ENCODE data around the gene HPCAL1. TPM values are rescaled to one million over a fixed set of nuclear protein-coding genes. Genes with fewer than 3 reads are reported as not detected.

Gene HPCAL1
- total and polyA plus RNA-seq, 10 of the 15 experiments (the other 5 are each of a cell fraction or from before 2014, with no cell fraction given), result 0.40 to 12.8 (median 7.9) TPM

DNA sequence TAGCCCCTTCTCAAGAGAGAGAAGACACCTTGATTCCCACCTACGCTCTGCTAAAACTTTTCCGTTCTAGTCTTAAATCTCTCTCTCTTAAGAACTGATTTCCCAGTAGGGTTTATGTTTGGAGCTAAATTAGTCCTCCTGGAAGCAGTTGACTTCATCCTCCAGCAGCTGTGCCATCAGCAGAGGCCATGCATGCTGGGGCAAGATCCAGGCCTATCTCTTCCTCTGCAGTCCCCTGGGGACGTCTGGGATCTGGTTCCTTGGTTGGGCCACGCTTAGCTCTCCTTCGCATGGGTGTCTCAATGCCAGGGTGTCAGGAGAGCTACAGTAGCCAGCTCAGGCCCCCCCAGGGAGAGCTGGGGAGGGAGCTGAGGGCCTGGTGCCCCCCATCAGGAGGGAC, 49.7 kb downstream of the HPCAL1 start (continued):
- TF ChIP-seq, protein P1, sequence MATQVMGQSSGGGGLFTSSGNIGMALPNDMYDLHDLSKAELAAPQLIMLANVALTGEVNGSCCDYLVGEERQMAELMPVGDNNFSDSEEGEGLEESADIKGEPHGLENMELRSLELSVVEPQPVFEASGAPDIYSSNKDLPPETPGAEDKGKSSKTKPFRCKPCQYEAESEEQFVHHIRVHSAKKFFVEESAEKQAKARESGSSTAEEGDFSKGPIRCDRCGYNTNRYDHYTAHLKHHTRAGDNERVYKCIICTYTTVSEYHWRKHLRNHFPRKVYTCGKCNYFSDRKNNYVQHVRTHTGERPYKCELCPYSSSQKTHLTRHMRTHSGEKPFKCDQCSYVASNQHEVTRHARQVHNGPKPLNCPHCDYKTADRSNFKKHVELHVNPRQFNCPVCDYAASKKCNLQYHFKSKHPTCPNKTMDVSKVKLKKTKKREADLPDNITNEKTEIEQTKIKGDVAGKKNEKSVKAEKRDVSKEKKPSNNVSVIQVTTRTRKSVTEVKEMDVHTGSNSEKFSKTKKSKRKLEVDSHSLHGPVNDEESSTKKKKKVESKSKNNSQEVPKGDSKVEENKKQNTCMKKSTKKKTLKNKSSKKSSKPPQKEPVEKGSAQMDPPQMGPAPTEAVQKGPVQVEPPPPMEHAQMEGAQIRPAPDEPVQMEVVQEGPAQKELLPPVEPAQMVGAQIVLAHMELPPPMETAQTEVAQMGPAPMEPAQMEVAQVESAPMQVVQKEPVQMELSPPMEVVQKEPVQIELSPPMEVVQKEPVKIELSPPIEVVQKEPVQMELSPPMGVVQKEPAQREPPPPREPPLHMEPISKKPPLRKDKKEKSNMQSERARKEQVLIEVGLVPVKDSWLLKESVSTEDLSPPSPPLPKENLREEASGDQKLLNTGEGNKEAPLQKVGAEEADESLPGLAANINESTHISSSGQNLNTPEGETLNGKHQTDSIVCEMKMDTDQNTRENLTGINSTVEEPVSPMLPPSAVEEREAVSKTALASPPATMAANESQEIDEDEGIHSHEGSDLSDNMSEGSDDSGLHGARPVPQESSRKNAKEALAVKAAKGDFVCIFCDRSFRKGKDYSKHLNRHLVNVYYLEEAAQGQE (IDR thresholded peaks at IDR 0.05; ENCODE audit: low read depth, low read length), result no peak
- TF ChIP-seq IKZF1 (conservative IDR thresholded peaks at IDR 0.05), result no peak
- TF ChIP-seq, protein P2, sequence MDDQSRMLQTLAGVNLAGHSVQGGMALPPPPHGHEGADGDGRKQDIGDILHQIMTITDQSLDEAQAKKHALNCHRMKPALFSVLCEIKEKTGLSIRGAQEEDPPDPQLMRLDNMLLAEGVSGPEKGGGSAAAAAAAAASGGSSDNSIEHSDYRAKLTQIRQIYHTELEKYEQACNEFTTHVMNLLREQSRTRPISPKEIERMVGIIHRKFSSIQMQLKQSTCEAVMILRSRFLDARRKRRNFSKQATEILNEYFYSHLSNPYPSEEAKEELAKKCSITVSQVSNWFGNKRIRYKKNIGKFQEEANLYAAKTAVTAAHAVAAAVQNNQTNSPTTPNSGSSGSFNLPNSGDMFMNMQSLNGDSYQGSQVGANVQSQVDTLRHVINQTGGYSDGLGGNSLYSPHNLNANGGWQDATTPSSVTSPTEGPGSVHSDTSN (IDR thresholded peaks at IDR 0.05; ENCODE audit: insufficient replicate concordance, low read depth, low read length), result no peak

GRCh38 chr2:10352972-10353371, 50.3 kb downstream of the HPCAL1 start:
- H3K27ac ChIP-seq (ENCODE audit: control insufficient read depth, insufficient read depth), result no peak overlapping the region
- no peaks in the 10 kb centered on the region for H4K20me1 ChIP-seq (ENCODE audit: control insufficient read depth, insufficient read depth)
- no peak overlapping the region for H3K4me3 ChIP-seq
- no peak overlapping the region for H3K4me2 ChIP-seq (ENCODE audit: control insufficient read depth, insufficient read depth)
- ATAC-seq (no peak), FAIRE-seq (no peak), DNase-seq (ENCODE audit: low read depth, low spot score) (no peak)
- ChIA-PET RAD21 (ENCODE audit: unreplicated experiment) (no interaction called here), POLR2A (interaction anchor here (1.9 kb wide), 1 partner anchor 9 kb away, joined by 5 read pairs; no protein-coding TSS in a partner anchor), CTCF (interaction anchor here (0.8 kb wide), 1 partner anchor 46 kb away, joined by 3 read pairs; no protein-coding TSS in a partner anchor), SMC1A (ENCODE audit: uncharacterized antibody, unreplicated experiment) (interaction anchor here (0.6 to 1.5 kb wide), 3 partner anchors 9 to 201 kb away, joined by 4 to 6 read pairs (median 4); no protein-coding TSS in a partner anchor)
- no peak overlapping the region for H3K9ac ChIP-seq (ENCODE audit: control insufficient read depth, insufficient read depth, low read length)
- intact Hi-C loops (cut with micrococcal nuclease; ENCODE audit: unreplicated experiment), result no loop called here
- H3K79me2 ChIP-seq (ENCODE audit: control insufficient read depth, insufficient read depth, low read length), result no peaks in the 10 kb centered on the region
- H3K36me3 ChIP-seq (ENCODE audit: control insufficient read depth in 2 of 2, insufficient read depth in 2 of 2, low read length in 1 of 2), result no peaks in the 10 kb centered on the region
- H3K27me3 ChIP-seq (replicated peaks in 1 of 2; ENCODE audit: control insufficient read depth in 2 of 2, insufficient read depth in 2 of 2, low read length in 1 of 2), result no peaks in the 10 kb centered on the region
- in situ Hi-C loops (cut with MboI), result no loop called here
- TF ChIP-seq EGR1 (IDR thresholded peaks at IDR 0.05; ENCODE audit: borderline replicate concordance in 1 of 2, low read depth in 2 of 2, low read length in 2 of 2) (no peak), CBX5 (IDR thresholded peaks at IDR 0.05; ENCODE audit: low read depth) (no peak), TBL1XR1 (IDR thresholded peaks at IDR 0.05; ENCODE audit: low read depth, low read length) (no peak), GATAD2B (conservative IDR thresholded peaks at IDR 0.05; ENCODE audit: low read depth) (no peak), SREBF1 (IDR thresholded peaks at IDR 0.05; ENCODE audit: low read length) (no peak)
- no peaks in the 10 kb centered on the region for H3K4me1 ChIP-seq (ENCODE audit: control insufficient read depth, insufficient read depth, low read length)
- BruUV-seq (replicated peaks), result no TSS peak
- no peaks in the 10 kb centered on the region for H3K9me3 ChIP-seq (replicated peaks; ENCODE audit: control insufficient read depth, insufficient read depth, low read length)
- H2AFZ ChIP-seq (ENCODE audit: control insufficient read depth, low read depth, low read length), result no peak overlapping the region
- 41% methylated on average over 7 of the region's 7 CpGs for WGBS (ENCODE audit: insufficient coverage, insufficient replicate concordance, low lambda C conversion rate, missing lambda C conversion rate)
